ENCODE measurements around the gene MOCS3.
"Not testable (repeated sequence)": the region's sequence is repeated elsewhere in the genome, so short reads cannot be mapped to it uniquely, and the experiment has no call there.

The MOCS3 gene

DNA sequence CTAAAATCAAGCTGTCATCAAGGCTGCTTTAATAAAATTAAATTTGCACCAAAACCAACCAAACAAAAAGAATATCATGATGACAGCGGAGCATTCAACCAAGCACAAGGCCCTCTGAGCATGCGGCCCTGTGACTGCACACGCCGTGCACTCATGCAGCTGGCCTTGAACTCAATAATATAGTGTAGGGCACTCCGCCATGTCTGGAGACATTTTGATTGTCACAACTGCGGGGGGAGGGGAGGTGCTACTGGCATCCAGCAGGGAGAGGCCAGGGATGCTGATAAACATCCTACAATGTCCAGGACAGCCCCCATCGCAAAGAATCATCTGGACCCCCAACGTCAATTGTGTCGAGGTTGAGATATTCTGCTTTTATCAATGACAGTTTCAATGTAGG lies 9.7 kb downstream of the MOCS3 start:
- DNase-seq (ENCODE audit: low spot score): no peak
- in situ Hi-C loops (cut with MboI; ENCODE audit: low sequenced_read_pairs, unreplicated experiment): no loop called here
- TF ChIP-seq, protein P1, sequence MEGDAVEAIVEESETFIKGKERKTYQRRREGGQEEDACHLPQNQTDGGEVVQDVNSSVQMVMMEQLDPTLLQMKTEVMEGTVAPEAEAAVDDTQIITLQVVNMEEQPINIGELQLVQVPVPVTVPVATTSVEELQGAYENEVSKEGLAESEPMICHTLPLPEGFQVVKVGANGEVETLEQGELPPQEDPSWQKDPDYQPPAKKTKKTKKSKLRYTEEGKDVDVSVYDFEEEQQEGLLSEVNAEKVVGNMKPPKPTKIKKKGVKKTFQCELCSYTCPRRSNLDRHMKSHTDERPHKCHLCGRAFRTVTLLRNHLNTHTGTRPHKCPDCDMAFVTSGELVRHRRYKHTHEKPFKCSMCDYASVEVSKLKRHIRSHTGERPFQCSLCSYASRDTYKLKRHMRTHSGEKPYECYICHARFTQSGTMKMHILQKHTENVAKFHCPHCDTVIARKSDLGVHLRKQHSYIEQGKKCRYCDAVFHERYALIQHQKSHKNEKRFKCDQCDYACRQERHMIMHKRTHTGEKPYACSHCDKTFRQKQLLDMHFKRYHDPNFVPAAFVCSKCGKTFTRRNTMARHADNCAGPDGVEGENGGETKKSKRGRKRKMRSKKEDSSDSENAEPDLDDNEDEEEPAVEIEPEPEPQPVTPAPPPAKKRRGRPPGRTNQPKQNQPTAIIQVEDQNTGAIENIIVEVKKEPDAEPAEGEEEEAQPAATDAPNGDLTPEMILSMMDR (IDR thresholded peaks at IDR 0.05; ENCODE audit: borderline replicate concordance, control extremely low read depth, extremely low read depth, insufficient read depth, missing control alignments): no peak

GRCh38 chr20:50969435-50969834 lies 10.8 kb downstream of the MOCS3 start:
- in situ Hi-C loops (cut with MboI; ENCODE audit: low sequenced_read_pairs, unreplicated experiment): no loop called here
- TF ChIP-seq, protein P1 (IDR thresholded peaks at IDR 0.05; ENCODE audit: borderline replicate concordance, control extremely low read depth, extremely low read depth, insufficient read depth, missing control alignments): no peak
- no peak for DNase-seq (ENCODE audit: low spot score)

DNA sequence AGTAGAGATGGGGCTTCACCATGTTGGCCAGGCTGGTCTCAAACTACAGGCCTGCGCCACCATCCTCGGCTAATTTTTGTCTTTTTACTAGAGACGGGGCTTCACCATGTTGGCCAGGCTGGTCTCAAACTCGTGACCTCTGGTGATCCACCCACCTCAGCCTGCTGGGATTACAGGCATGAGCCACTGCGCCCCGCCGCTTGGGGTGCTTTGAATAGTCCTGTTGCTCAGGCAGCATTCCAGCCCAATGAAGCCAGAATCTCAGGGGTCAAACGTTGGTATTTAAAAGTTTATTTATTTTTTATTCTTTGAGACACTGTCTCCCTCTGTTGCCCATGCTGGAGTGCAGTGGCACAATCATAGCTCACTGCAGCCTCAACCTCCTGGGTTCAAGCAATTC lies 11.3 kb downstream of the MOCS3 start:
- DNase-seq (ENCODE audit: low spot score): no peak
- TF ChIP-seq, protein P1 (IDR thresholded peaks at IDR 0.05; ENCODE audit: borderline replicate concordance, control extremely low read depth, extremely low read depth, insufficient read depth, missing control alignments): no peak
- in situ Hi-C loops (cut with MboI; ENCODE audit: low sequenced_read_pairs, unreplicated experiment): no loop called here

DNA sequence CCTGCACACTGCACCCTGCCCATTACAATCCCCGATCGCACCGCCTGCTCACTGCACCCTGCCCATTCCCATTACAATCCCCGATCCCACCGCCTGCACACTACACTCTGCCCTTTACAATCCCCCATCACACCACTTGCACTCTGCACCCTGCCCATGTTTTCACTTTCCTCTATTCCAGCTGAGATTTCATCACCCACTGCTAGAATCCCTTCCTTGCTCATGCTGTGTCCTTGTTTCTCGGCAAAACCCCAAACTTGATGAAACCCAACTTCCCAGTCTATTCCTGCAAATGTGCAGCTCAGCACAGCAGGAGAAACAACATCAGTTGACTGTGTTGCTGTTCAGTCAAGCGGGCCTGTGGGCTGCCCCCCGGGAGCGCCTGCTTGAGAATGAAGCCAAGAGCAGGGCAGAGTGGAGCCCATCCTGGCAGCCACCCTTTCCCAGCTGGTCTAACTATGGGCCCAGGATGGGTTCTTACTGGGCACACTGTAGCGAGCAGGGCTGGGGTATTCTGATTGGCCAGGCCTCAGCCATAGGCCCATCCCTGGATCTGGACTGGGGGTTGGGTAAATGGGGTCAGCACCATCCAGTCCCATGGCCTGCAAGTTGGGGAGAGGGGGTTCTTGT lies 17.2 kb downstream of the MOCS3 start:
- DNase-seq (ENCODE audit: low spot score): no peak
- in situ Hi-C loops (cut with MboI; ENCODE audit: low sequenced_read_pairs, unreplicated experiment): loop anchor here (25.0 kb wide), 1 partner anchor 636 kb away; no protein-coding TSS in a partner anchor
- TF ChIP-seq, protein P1 (IDR thresholded peaks at IDR 0.05; ENCODE audit: borderline replicate concordance, control extremely low read depth, extremely low read depth, insufficient read depth, missing control alignments): no peak

DNA sequence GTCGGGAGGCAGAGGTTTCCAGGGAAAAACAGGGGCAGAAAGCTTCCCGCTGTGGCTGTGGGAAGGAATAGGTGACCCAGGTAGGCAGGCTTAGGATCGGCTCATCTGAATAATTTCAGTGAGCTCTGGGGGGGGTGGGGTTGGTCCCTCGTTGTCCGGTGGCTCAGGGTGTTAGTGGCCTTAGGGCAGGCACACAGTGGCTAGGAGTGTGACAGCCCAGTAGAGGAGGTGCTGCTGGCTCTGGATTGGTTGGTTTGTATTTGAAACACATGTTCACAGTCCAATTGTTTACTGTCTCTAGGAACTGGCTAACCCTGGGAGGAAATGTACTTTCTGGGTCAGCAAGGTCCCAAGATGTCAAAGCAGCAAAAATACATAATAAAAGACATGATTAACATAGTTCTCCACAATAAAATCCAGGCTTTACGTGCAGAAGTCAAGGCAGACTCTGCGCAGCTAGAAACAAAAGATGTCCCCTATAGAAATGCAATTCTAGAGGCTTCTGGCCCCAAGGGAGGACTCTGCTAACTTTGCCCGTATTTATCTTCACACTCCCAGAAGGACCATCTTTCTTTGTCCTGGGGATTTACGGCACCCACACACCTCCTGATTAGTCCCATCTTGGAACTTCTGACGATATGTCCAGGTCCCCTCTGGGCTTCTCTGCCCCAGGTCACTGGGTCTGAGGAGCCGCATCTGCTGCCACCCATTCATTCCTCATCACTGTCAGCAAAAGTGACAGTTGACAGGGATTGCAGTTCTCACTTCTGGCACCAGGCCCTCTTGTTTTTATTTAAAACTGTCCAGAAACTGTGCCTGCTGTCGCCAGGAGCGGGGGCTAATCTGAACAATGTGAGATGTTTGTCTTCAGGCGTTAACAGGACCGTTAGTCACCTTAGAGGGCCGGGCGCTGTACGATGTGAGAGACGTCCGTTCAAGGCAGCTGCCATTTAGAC lies 18.7 kb downstream of the MOCS3 start:
- DNase-seq (ENCODE audit: low spot score): no peak
- TF ChIP-seq, protein P1 (IDR thresholded peaks at IDR 0.05; ENCODE audit: borderline replicate concordance, control extremely low read depth, extremely low read depth, insufficient read depth, missing control alignments): no peak
- in situ Hi-C loops (cut with MboI; ENCODE audit: low sequenced_read_pairs, unreplicated experiment): loop anchor here (25.0 kb wide), 1 partner anchor 635 kb away; no protein-coding TSS in a partner anchor

DNA sequence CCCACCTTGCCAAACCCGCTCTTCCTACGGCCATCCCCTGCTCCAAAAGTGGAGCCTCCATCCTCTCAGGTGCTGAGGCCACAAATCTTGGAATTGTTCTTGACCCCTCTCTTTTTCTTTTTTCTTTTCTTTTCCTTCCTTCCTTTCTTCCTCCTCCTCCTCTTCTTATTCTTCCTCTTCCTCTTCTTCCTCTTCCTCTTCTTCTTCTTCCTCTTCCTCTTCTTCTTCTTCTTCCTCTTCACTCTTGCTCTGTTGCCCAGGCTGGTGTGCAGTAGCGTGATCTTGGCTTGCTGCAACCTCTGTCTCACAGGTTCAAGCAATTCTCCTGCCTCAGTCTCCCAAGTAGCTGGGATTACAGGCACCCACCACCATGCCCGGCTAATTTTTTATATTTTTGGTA lies 19.9 kb downstream of the MOCS3 start:
- not testable (repeated sequence) for DNase-seq (ENCODE audit: low spot score)
- in situ Hi-C loops (cut with MboI; ENCODE audit: low sequenced_read_pairs, unreplicated experiment): loop anchor here (25.0 kb wide), 1 partner anchor 634 kb away; no protein-coding TSS in a partner anchor
